HG02623 (cell line): Measurements from ENCODE around the gene CYB5RL.
"Not testable (repeated sequence)": the region's sequence is repeated elsewhere in the genome, so short reads cannot be mapped to it uniquely, and the experiment has no call there.

Experiments used
- ATAC-seq: cut with Tn5 transposase; IDR thresholded peaks from one replicate; pipeline ENCODE4 v1.9.1; 2021; ENCODE audit warnings: moderate library complexity; ENCODE audit not compliant: unreplicated experiment

The CYB5RL gene

GRCh38 chr1:54190526-54190925, 9.3 kb downstream of the CYB5RL start:
- no peak for ATAC-seq

DNA sequence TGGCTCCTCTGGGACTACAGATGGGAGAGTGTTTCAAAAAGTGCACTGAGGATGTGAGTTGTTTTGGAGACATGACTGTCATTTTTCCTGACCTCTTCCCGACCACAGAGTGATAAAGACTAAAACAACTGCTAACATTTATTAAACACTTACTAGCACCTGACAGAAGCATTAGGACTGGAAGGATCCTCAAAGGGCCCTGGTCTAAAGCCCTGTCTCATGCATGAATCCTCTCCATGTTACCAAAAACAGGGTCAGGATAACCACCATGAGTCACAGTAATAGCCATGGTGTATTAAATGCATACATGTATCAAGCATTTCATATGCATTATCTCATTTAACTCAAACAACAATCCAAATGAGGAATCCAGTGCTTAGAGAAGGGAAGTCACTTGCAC, 11.5 kb downstream of the CYB5RL start:
- no peak for ATAC-seq

DNA sequence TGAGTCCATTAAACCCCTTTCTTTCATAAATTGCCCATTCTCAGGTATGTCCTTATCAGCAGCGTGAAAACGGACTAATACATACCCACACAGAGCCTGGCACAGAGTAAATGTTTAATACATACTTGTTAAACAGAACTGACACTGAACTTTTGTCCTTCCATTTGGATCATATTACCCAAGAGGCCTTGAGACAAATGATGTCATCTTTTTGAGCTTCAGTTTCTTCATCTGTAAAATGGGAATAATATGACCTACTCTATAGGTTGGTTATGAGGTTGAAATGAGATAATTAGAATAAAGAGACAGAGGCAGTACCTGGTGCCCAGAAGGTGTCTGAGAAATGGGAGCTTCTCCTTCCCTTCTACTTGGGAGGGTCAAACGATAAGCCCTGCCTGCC, 13.8 kb downstream of the CYB5RL start:
- ATAC-seq = no peak

DNA sequence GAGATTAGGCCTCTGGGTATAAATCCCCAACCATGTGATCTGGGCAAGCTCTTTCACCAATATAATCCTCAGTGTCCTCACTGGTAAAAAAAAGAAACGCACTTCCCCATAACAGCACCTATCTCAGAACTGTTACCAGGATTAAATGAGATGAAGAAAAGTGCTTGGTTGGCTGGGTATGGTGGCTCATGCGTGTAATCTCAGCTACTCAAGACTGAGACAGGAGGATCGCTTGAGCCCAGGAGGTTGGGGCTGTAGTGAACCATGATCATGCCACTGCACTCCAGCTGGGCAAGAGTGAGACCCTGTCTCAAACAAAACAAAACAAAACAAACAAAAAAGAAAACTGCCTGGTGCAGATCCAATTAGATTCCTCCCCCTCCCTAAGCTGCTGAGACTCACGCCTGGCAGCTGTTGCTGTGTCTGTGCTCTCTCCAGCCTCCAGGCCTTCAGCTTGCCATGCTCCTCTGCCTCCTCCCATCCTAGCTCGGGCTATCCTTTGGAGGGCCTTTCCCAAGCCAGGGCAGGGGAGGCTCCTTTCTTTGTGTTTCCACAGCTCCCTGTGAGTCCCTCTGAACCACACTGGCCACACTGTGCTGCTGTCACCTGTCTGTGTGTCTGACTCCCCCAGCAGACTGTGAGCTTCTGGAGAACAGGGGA, 19.0 kb downstream of the CYB5RL start:
- ATAC-seq = no peak

- ATAC-seq = no peak
Measured at GRCh38 chr1:54178296-54179070, 21.3 kb downstream of the CYB5RL start.

- no peak for ATAC-seq
Measured at GRCh38 chr1:54177726-54178125, 22.1 kb downstream of the CYB5RL start.

GRCh38 chr1:54176621-54177327, 23.1 kb downstream of the CYB5RL start:
- no peak for ATAC-seq

DNA sequence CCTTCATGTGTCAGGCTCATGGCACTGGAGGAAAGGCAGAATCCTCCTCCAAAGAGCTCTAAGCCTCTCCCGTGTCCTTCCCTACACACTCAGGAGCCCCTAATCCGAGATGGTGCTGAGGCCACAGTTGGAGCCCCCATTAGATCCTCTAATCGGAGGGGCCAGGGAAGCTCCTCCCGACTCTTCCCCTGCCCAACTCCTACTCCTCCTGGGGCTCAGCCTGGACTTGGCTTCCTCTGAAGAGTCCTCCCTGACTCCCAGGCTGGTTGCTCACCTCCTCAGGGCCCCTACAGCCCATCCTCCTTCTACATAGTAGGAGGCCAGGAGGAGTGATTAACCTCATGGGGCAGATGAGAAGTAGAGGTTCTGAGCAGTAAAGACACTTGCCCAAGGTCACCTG, 25.7 kb downstream of the CYB5RL start:
- ATAC-seq = no peak

- ATAC-seq = no peak
Measured at GRCh38 chr1:54173681-54174080, 26.1 kb downstream of the CYB5RL start.

- ATAC-seq = no peak
Measured at GRCh38 chr1:54172614-54173599, 26.9 kb downstream of the CYB5RL start.

DNA sequence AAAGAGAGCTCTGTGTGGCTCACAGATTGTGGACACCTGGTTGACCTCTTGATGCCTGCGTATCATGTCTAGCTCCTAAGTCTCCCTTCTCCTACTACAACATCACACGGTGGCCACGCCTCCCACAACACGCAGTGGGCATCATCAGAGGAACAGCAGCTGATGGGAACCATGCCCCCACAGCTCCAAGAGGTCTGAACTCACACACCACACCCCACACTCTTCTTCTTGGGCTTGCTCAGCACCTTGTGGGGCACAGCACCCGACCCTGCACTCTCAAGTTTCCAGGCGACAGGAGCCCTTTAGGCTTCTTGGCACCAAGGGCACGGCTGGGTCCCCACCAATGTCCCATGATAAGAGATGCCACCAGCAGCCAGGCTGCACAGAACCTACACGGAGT, 28.2 kb downstream of the CYB5RL start:
- ATAC-seq = no peak

DNA sequence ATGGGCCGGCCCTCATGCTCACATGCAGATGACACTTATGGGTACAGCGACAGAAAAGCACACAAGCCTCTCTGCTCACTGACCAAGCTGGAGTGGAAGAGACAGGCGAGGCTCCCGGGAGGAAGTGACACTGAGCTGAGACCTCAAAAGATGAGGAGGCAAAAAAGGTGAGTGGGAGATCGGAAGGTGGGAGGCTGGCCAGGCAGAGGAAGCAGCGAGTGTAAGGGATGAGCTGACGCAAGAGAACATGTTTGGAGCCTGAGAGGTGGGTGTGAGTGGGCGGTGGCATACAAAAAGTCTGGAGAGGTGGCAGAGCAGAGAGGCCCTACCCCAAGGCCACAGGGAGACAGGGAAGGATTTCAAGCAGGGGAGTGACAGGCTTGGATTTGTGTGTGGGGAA, 28.8 kb downstream of the CYB5RL start:
- no peak for ATAC-seq

DNA sequence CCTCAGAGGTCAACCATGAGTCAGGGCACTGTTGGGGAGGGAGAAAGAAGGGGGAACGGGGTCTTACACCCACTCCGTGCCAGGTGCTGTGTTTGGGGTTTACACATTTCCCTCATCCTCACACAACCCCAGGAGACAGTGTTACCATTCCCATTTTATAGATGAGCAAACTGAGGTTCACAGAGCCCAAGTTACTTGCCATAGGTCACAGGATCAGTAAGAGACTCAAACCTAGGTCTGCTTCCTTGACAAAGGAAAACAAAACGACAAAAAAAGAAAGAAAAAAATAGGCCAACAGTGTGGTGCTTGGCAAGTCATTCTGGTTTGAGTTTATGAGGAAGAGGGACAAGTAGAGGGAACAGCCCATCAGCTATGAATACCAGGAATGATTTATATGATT, 30.8 kb downstream of the CYB5RL start:
- no peak for ATAC-seq

GRCh38 chr1:54168206-54168965, 31.4 kb downstream of the CYB5RL start:
- no peak for ATAC-seq

DNA sequence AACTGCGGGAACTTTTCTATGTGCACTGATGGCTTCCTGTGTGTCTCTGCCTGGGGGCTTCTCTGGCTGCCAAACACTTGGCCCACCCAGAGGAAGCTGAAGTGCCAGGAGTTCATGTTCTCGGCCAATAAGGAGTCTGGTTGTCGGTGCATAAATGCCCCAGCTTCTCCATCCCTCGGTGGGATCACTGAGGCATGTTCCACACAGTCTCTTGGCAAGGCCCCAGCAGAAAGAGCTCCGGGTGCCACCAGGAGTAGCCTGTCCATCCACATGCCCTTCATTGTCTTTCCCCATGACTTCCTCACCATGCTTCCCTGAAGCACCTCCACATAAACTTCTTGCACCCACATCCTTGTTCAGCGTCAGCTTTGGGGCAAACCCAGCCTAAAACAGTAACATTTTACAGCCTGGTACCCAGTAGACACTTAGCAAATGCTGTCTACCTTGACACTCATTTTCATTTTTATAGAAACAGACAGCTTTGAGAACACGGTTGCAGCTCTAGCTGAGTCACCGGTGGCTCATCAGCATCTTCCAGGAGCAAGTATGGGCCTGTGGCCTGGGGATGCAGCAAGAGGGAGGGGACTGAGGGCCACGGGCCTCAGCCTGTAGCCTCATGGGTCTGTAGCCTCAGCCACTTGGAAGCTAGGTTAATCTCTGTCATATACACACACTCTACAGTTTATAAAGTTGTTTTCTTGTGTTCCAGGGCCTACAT, 32.2 kb downstream of the CYB5RL start:
- no peak for ATAC-seq

- ATAC-seq = not testable (repeated sequence)
Measured at GRCh38 chr1:54166357-54166756, 33.5 kb downstream of the CYB5RL start.

DNA sequence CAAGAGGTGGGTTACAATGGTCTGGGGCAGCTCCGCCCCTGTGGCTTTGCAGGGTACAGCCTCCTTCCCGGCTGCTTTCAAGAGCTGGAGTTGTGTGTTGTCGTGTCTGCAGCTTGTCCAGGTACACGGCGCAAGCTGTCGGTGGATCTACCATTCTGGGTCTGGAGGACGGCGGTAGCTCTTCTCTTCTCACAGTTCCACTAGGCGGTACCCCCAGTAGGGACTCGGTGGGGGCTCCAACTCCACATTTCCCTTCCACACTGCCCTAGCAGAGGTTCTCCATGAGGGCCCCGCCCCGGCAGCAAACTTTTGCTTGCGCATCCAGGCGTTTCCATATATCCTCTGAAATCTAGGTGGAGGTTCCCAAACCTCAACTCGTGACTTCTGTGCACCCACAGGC, 34.7 kb downstream of the CYB5RL start:
- no peak for ATAC-seq

GRCh38 chr1:54163573-54163972, 36.3 kb downstream of the CYB5RL start:
- ATAC-seq = no peak

GRCh38 chr1:54163051-54163450, 36.8 kb downstream of the CYB5RL start:
- ATAC-seq = no peak
